NCI-H146 treated with DMSO at 0.1 percent for 48 hours (cell line): ENCODE data around the gene C3orf22.
"Not testable (repeated sequence)": the region's sequence is repeated elsewhere in the genome, so short reads cannot be mapped to it uniquely, and the experiment has no call there.

Source experiments
- DNase-seq: peaks from one replicate; lab custom pipeline; 2025; ENCODE audit not compliant: unreplicated experiment; lab: John Stamatoyannopoulos, UW

C3orf22 gene

DNA sequence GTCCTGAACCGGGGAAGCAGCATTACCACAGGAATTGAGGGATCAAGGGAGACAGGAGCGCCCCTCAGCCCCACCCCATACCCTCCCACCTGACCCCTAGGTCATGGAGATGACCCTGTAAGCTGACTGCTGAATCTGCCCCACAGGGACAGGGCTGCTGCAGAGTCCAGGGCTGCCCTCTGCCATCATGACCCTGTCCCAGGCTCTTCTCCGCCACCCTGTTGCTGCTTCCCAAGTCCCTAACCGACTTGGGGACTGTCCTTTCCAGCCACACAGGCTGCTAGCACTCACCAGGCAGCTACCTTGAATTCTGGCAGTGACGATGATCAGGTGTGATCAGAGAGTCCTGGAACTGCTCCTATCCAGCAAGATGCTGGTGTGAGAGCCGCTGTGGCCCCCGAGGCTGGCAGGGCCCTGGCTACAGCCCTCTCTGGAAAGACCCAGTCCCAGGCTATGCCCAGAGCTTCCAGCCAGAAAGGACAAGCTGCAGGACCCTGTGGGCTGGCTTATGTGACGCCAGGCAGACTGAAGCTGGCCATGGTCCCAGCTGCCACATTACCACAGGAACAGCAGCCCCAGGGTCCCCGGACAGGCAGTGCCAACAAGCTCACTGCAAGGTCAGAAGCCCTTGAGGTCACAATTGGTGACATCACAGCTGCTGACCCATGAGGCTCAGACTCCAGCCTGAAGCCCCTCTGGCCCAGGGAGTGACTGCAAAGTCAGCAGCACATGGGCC lies at the start of gene C3orf22:
TSS of gene C3orf22 (minus strand) at position 597 of the 736 bp plus-strand sequence. CDS start 5,542 bp downstream, outside the sequence.
- DNase-seq = no peak

DNA sequence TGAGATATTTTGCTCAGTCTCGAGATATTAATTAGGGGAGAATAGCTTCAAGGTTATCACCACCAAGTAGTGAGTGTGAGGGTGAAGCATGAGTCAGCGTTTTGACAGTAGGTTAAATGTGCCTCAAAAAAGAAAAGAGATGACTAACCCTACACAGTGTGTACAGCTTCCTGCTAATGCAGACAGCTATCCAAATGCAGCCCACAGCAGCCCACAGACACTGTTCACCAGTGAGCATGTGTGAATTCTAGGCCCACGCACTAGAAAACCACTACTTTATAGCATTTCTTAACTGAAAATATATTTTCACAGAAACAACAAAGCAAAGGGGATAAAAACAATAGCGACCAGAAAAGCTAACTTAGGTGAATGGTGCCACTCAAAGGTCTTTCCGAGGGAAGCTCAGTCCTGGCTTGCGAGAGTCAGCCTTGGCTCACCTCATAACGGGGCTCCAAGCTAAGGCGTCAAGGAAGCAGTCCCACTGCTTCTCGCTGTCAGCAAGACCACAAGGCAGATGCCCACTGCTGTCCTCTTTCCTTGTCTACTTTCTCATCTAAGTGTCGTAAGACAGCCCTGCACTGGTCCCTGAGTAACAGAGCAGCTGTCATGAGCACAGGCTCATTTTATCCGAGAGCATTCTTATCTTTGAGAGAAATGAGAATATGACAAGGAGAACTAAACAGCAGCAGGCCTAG lies 48.6 kb upstream of the C3orf22 start:
- DNase-seq = no peak

GRCh38 chr3:126606001-126606400 lies 47.3 kb upstream of the C3orf22 start:
- DNase-seq = no peak

GRCh38 chr3:126604691-126605090 lies 46.0 kb upstream of the C3orf22 start:
- DNase-seq = no peak

DNA sequence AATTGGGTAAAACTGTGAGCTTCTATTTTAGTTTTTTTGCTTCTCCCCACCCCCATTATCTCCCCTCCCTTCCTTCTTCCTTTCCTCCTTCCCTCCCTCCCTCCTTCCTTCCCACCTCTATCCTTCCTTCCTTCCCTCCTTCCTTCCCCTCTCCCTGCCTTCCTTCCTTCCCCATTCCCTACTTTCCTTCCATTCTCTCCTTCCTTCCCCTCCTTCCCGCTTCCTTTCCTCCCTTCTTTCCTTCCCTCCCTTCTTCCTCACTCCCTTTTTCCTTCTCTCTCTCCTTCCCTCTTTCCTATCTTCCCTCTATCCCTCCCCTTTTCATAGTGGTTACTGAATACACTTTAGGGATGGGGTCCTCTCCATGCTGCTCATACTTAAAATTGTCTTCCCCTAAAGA lies 40.4 kb upstream of the C3orf22 start:
- no peak for DNase-seq

- DNase-seq = not testable (repeated sequence)
These were observed 36.7 kb upstream of the C3orf22 start for GRCh38 chr3:126595479-126595878.

- not testable (repeated sequence) for DNase-seq
These were observed 32.8 kb upstream of the C3orf22 start for GRCh38 chr3:126591515-126591914.

DNA sequence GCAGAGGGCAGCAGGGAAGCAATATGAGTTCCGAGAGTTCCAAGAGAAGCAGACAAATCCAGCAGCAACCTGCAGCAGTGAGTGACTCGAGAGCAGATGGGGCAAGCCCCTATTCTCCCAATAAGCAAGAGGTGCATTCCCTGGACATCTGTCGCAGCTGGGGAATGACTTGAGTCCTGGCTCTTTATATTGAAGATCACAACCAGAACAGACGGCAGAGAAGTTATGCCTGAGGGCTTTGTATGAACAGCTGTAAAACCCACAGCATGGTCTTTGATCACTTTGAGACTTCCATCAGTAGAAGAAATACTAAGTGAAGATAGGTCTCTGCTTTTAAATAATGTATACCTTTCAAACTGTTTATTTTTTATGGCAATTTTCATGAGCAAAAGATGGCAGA lies 23.6 kb upstream of the C3orf22 start:
- peak; percentile 23 for DNase-seq

DNA sequence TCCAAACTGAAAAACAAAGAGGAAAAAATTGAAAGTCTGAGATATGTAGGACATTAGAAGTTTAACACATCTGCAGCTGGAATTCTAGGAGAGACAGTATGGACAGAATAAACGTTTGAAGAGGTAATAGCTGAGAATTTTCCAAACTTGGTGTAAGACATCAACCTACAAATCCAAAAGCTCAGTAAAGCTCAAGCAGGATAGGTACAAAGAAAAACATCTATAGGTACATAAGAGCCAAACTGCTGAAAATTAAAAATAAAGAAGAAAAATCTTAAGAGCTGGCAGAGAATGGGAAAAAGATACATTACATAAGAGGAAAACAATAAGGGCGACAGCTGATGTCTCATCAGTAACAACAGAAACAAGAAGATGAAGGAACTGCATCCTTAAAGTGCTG lies 22.8 kb upstream of the C3orf22 start:
- no peak for DNase-seq

DNA sequence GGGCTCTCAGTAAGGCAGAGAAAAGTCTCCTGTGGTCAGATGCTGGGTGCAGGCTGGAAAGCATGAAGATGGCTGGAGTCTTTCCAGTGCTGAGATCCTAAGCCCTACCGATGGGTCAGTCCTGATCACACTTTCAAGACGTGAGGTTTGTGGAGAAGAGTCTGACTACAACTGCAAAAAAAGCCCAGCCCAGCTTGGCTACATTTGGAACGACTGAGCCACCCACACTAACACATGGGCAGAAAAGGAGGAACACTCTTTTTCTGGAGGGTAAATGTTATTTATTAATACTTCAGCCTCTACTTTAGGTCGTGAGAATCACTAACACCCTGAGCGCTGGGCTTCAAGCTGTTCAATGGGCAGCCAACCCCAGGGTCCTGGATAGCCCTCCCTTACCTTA lies 22.0 kb upstream of the C3orf22 start:
- DNase-seq = no peak

DNA sequence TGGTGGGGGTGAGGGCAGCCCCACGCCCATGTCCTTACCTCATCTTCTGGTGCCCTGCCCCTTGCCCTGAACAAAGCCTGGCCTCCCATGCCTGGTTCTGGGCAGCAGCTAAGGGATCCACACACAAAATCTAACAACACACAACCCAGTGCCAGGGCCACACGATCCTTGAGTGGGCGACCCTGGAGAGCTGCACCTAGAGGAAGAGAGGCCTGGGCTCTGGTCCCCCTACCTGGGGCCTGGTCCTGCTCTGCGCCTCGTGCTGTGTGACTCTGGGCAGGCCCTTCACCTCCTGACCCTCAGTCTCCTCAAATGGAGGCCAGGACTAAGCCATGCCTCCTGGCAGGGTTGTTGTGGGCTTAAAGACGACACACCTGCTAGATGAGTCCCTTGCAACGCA lies 20.0 kb upstream of the C3orf22 start:
- DNase-seq = no peak

DNA sequence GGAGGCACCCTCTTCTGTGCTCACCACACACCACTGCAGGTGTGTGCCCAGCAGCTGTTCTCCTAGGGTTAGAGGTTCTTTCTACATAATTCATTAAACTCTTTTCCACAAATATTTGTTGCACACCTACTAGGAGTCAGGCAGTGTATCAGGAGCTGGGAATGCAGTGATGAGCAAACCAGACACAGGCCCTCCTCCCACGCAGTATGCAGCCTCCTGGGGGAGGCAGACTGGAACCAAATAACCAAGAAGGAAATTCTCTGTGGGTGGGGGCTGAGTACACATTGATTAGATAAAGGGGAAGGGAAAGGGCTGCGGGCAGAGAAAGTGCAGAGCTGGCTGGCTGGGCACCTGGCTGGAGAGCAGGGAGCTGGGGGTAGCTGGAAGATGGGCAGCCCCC lies 18.5 kb upstream of the C3orf22 start:
- no peak for DNase-seq

DNA sequence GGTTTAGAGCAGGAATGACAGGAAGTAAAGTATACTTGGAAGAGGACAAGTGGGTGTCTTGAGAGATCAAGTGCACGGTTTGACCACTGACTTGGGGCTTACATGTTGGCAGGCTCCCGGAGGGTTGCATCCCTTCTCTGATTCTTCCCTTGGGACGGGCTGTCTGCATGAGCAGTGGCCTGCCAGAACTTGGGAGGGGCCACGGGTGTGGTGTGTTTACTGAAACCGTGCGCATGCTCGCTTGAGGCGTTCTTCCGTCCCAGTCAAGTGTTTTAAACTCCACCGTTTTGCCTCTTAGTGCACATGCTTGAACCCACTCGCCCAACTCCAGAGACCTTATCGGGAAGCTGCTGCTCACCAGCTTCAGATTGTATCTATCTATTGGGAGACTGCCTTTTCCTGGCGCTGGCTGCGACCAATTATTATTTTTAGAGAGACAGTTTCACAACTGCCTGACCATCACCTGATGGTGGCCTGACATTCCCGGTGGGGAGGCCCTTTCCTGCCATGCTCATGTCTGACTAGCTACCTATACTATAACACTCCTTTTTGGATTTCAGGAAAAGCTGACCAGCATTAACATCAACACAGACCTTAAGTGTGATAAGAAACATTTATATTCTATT lies 14.9 kb upstream of the C3orf22 start:
- DNase-seq = no peak

GRCh38 chr3:126571078-126571477 lies 12.3 kb upstream of the C3orf22 start:
- DNase-seq = no peak

DNA sequence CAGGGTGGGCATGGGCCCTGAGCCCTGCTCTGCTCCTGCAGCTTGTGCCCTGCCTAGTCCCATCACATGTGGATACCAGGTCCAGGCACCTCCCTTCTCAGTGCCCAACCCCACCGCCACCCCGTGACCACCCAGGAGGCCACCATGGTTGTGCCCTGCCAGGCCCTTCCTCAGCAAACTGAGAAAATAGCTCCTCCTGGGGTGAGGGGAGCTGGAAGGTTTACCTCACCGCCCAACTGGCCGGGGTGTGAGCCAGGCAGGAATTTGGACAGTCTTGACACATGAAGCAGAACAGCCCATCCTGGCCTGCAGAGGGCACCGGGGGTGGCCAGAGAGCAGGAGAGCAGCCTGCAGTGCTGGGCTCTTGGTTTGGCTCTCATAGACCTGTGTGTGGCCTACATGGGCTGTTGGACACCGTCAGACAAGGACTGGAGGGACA lies 11.4 kb upstream of the C3orf22 start:
- DNase-seq = no peak

DNA sequence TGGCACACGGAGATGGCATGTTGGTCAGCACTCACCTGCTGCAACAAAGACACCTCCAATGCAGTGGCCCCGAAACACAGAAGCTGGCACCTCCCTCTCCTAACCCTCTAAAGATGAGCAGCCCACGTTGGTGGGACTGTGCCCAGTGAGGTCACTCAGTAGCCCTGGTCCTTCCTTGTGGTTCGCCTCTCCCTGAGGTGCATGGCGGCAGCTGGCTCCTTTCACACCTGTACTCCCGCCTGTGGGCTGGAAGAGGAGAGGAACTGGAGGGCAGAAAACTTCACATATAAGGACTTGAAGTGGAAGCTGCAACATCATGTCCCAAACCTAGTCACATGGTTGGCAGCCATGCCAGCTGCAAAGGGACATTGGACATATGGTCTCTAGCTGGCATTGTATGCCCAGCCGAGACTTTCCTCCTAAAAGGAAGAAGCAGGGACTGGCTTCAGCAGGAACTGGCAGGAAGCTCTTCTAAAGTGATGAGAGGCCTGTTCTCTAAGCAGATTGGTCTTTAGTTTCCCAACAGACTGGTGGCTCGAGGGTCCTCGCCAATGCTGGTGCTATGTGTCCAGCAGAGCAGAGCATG lies 10.8 kb upstream of the C3orf22 start:
- no peak for DNase-seq

DNA sequence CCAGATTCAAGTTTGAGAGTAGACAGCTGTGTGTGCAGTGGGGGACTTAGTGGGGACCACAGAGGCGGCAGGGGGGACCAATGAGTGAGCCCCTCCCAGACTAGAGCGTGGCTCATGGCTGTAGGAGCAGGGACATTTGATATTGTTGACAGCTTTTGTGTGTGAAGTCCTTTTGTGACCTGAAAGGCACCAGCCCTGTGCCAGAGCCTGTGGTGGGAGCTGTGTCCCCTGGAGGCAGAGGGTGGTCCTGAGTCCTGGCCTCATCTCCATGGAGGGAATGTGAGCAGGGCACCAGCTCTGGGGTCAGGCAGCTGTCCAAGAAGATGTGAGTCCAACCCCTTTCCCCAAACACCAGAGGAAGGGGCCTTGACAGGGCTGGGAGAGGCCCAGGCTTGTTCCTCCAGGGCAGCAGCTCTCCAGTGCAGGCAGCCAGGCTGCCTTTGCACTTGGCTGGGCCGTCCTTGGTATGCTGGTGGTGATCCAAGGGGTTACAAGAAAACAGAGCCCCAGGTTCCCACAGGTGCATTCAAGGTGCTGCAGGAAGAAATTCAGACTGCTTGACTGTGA lies 10.1 kb upstream of the C3orf22 start:
- no peak for DNase-seq

- no peak for DNase-seq
These were observed 9.1 kb upstream of the C3orf22 start for GRCh38 chr3:126567696-126568438.

GRCh38 chr3:126562737-126563276 lies 4.1 kb upstream of the C3orf22 start:
- DNase-seq = no peak

- DNase-seq = no peak
These were observed 971 bp downstream of the C3orf22 start for GRCh38 chr3:126557761-126558160.

- DNase-seq = no peak
These were observed 1.4 kb downstream of the C3orf22 start for GRCh38 chr3:126557415-126557745.
